Activated CD8-positive, alpha-beta memory T cell treated with anti-CD3 and anti-CD28 coated beads for 24 hours (primary cell): ENCODE data around the gene ZFP92.

Experiments used
- DNase-seq: peaks from one replicate; pipeline ENCODE4 v3.0.0-alpha.2; 2020

The ZFP92 gene

DNA sequence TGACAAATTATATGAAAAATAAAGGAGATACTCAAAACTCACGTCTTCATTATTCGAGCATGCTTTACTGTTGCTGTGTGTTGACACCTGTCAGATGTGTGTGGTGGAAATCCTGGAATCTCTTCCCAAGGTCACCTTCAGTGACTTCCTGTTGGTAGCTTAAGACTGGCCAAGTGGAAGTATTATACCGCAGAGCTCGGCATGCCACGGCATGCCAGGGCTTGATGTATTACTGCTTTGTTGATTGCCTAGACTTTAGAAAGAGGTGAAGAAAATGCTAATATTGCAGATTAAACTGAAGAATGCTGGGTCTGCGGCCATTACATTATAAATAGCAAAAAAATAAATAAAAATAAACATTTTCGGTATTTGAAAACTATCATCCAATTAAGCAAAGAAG lies 30.0 kb downstream of the ZFP92 start:
- DNase-seq: no peak

DNA sequence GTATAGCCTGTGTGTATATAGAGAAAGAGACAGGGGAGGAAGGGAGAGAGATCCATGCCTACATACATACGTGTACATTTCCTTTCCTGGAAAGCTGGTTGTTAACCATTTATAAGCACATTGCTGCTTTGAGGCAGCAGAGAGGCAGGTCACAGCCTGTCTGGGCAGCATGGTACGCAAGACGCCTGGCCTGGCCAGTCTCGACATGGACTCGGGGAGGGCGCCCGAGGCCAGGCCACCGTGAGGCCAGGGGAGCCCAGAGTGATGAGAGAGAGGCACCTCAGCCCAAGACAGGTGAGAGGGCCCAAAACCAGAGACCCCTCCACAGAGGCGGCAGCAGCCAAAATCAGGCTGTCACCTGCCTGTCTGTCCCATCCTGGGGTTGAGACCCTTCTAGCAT lies 30.7 kb downstream of the ZFP92 start:
- DNase-seq: no peak

DNA sequence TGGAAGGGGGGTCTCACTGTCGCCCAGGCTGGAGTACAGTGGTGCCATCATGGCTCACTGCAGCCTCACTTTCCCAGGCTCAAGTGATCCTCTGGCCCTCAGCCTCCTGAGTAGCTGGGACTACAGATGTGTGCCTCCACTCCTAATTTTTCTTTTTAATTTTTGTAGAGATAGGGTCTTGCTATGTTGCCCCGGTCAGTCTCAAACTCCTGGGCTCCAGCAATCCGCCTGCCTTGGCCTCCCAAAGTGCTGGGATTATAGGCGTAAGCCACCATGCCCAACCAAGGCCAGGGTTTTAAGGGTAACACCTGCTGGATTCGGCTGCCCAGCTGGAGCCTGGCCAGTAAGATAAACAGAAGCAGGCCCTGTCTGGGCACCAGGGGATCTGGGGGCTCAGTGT lies 31.2 kb downstream of the ZFP92 start:
- no peak for DNase-seq

DNA sequence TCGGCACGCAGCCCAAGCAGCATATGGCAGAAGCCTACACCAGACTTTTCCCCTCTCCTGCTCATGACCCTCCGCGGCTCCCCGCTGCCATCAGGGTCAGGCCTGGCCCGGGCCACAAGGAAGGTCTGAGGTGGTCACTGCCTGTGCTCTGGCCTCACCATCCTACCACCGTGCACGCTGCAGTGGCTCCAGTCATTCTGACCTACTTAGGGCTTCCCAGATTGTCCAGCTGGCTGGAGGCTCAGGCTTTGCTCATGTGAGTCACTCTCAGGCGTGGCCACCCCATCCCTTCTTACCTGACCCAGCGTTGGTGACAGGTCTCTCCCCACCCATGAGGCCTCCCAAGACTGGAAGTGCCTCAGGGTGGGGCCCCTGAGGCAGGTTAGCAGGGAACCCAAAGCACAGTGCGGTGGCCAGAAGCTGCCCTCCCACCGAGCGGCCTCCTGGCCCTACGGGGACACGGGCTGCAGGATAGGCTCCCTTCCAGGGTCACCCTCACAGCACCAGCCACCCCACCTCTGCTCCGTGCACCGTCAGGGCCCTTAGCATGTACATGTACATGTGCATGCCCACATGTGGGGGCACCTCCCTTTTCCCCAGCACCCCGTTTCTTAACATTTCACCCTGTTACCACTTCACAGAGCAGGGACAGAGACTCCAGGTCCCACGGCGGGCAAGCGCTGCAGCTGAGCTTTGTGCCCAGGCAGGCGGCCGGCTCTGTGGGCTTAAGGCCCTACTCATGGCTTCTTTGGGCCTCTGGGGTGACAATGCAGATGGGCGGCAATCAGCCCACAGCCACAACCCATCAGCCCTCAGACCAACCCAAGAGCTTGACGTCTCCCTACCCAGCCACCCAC lies 32.4 kb downstream of the ZFP92 start:
- DNase-seq: no peak

DNA sequence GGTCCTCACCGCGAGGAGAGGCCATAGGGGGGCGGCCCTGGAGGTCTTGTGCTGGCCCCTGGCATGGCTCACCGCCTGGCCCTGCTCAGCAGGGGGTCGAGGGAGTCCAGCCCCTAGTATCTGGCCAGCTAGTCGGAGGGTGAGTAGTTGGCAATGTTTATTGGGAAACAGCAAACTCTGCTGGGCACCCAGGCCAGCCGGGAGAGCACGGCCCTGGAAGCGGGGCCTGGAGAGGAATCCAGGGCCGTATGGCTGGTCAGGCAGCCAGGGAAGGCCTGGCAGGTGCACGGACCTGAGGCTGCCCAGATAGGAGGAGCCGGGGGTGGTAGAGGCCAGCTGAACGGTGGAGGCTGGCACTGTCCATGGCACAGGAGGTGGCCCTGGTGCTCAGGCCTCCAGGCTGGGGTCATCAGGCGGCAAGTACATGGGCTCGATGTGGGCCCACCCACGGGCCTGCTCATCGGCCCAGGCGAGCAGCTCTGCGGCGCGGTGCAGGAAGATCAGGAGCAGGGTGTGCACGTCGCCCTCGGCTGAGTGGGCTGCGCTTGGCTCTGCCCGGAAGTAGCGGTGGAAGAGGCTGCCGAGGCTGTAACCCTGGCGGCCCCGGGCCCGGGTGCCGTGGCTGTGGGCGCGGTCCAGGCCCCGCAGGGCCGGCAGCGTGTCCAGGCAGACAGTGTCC lies 33.2 kb downstream of the ZFP92 start:
- DNase-seq: no peak

DNA sequence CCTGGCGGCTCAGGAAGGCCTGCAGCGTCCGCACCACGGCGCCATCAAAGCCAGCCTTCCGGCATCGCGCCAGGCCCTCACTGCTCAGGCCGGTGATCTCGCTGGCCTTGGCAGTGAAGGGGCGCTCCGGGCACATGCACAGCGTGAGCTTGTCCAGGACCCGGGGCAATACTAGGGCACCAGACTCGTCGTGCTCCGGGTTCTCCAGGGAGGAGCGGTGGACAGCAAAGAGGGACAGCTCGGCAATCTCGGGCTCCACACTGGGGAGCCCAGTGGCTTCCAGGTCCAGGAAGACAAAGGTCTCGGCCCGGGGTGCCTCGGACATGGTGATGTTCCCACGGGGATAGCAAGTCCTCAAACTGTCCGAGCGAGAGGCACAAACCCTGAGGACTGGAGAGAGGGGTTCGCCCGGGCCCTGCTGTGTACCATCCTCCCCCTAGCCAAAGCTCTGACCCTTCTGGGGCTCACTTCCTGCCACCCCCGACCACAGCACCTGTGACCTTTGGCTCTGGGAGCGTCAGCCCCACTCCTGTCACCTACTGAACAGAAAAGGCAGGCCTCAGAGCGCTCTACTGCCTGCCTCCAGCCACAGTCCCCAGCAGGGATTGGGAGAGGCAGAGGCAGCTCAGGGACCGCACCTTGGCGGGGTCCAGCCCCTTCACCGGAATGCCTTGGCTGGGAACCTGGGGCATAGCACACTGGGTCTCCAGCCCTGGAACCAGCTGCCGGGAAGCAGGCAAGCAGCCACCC lies 34.0 kb downstream of the ZFP92 start:
- no peak for DNase-seq

DNA sequence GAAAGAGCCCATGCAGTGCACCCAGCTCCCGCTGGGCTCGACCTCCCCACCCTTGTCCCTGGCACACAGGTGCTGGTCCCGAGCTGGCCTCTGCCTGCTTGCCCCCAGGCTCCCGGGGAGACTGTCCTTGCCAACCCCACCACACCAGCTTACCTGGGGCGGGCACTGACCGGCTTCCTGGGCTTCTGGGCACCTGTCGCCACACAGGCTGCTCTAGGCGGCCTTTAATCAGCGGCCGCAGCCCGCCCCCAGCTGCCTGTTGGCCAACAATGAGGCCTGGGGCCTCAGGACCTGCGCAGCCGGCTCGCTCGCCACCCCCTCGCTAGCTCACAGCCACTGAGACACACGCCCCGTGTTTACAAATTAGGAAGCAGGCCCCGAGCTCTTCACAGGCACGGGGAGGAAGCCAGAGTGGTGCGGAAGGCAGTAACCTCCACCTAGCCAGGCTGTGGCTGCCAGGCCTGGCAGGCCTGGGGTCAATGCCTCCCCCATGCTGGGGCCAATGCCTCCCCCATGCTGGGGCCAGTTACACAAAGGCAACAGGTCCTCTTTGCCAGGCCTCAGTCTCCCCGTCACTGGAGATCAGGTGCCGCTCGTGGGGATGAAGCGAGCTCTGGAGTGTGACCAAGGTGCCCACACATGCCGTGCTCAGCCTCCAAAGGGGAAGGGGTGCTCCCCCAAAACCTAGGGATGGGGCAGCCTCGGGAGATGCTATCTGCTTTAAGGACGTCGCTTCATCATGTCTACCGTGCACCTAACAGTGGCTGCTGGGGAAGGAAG lies 34.8 kb downstream of the ZFP92 start, which contains the start of gene TREX2:
TSS of gene TREX2 (minus strand) at position 201 of the 780 bp plus-strand sequence. CDS start 626 bp downstream, outside the sequence.
- no peak for DNase-seq

DNA sequence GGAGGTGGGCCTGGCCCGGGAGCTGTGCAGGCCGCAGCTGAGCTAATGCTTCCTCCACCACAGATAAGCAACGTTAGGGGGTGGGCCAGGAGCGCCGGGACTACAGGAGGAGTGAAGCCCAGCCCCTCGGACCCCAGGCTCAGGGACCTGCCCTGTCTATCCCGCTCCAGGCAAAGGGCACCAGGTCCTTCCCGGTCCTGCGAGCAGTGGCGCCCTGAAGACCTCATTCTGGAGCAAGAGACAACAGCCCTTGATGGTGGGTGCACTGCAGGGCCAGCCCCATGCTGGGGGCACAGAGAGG lies 35.3 kb downstream of the ZFP92 start:
- DNase-seq: no peak

DNA sequence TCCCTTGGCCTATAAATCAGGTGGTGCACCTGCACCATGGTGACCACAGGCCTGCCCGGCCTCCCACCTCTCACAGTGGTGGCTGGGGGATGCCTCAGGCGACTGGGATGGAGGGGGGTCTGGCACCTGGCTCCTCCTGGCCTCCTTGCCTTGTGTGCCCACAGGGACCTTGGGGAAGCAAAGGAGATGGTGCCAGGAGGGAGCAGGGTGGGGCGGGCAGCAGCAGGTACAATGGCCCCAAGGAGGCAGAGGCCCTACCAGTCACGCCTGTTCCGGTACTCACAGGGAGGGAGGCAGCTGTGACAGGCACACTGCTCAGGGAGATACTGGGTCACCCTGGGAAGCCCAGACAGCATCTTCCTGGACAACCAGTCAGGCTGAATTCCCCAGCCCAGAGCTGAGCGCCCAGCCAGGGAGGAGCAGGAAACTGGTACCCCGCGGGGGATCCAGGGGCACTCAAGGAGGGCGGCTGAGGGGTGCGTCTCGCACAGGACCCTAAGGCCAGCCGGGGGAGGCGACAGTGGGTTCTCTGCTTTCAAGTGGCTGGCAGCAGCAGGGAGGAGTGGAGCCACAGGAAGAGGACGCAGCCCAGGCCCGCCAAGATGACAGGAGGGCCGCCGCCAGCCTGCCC lies 35.8 kb downstream of the ZFP92 start:
- DNase-seq: no peak

DNA sequence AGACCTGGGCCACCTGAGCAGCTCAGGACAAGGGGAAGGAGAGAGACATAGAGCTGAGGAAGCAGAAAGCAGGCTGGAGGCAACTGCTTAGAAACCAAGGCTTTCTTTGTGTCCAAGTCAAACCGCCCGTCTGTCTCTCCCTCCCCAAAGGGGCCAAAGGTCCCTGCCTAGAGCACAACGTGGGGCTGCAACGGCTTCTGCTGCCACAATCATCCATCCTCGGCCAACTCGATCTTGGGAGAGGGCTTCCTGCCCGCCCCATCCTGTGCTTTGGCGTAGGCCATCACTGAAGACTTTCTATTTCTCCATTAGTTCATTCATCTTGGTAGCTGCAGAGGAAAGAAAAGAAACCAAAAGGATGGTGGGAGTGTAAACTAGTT lies 36.3 kb downstream of the ZFP92 start:
- DNase-seq: no peak

DNA sequence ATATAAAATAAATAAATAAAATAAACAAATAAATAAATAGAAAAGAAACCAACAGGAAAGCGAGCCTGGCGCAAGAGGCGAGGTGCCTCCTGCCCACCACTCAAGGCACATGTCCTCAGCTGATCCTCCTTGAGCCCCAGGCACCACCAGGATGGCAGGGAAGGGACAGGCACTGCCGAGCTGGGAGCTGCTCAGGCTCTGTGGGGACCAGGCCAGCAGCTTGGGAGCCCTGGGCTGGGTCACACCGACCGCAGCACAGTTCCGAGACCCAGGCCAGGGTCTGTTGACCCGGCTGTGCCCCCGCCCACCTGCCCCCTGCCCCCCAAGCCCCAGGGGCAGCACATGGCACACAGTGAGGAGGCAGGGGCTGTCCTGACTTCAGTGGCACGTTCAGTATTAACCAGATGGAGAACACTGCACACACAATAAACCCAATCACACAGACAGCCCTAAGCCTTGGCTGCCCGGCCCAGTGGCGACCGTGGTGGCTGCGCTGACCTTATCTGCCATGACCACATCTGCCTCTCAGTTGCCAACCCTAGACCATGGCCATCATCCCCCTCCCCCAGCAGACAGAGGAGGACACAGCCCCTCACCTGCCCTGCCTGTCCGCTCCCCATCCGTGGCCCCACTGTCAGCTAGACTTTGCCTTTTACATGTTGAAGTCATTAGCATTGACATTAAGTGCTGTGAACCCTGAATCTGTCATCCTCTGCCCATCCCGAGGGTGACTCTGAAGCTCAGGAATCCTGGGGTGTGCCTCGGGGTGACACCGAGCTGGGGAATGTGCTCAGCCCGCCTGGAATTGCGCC lies 37.5 kb downstream of the ZFP92 start:
- no peak for DNase-seq

DNA sequence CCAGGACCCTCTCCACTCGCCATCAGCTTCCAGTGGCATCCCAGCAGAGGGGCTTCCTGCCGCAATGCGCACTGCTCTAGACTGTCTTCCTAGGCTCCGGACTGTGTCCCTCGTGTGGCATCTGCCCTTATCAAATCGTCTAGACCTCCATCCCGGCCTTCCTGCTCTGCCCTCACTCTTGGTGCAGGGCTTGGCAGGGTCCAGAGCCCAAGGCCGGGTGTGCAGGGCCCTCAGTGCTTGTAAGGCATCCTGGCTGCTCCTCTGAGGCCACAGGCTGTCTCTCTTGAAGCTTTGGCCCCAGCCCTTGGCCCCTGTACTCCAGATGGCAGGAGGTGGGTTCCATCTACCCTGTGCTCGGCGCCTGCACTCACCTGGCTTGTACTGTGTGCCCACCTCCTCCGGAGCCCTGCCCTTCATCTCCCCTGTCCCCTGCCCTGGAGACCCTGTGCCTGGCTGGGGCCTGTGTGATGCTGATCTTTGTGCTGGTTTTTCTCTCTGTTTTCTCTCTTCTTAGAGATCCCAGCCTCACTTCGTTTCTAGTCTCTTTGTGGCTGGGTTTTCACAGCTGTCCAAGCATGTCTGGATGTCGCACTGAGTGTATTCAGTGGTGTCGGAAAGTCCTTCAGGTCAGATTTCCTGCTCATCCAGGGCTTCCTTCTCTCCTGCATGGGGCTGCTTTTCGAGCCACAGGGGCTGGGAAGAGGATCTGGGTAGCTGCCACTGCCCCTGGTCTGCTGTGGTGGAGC lies 38.3 kb downstream of the ZFP92 start:
- DNase-seq: no peak

DNA sequence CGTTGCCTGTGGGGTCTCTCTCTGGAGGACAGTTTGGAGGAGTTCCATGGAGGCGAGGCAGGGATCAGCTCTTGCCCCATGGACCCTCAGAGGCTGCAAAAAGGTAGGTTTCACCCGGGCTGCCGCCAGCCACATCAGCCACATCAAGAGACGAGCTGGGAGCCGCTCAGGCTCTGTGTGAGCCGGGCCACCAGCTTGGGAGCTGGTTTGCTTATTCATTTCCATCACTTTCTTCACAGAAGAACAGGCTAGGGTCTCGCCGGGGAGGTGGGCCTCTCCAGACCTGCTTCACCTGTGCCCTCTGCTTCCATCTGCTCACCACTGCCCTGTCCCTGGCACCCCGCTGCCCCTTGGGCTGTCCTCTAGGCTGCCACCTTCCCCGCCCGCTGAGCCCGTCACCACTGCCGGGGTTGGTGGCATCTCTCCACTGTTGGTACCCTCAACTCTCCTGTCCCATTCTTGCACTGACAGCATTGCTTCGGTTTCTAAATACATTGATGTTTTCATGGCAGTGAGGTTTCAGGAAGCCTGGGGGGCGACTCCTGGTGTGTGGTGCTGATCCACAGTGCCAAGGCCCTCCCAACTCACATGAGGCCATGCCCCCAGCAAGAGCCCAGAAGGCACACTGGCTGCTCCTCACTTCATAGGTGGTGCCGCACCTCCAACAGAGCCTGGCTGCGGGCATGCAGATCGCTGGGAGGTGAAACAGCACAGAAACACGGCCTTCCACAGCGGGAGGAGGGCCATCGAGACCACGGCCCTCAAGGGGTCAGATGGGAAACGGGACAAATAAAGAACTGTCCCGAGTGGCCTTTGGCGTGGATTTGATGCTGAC lies 39.1 kb downstream of the ZFP92 start:
- DNase-seq: no peak

DNA sequence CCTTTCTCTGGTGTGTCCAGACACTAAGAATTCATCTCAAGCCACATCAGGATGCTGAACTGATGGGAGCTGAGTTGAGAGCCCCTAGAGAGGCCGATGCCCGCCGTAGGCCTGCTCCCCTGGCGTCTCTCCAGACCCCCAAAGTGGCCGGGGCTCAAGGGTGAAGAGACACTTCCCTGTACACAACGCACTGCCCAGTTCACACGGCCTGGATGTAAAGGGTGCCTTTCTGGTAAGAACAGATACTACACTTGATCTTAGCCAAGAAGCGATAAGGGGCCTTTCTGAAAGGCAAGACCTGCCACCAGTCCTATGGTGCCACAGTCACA lies 39.6 kb downstream of the ZFP92 start:
- DNase-seq: no peak

DNA sequence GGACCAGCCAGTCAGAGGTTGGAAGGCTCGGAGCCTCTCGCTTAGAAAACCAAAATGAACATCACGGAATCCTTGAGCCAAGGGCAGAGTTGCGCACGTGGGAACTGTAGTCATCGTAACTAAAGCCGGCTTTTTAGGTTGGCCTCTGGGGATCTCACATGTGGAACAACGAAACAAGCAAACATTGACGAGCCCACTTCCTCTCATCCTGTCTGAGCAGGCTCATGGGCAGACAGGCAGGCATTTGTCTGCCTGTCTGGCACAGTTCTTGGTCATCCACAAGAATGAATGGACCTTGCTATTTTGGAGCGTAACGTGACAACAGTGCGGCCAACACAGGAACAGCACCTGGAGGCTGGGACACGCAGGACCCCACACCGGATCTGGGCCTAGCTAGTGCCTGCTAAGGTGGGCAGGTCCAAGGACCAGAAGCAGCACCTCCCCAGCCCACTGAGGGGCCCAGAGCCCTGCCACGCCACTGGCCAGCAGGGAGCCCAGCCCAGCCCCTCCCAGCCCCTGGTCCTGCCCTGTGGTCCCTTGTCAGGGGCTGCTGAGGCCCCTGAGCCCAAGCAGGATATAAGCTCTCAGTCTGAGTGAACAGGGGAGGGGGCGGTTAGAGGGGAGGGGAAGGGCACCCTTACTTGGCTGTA lies 43.8 kb downstream of the ZFP92 start:
- DNase-seq: no peak

DNA sequence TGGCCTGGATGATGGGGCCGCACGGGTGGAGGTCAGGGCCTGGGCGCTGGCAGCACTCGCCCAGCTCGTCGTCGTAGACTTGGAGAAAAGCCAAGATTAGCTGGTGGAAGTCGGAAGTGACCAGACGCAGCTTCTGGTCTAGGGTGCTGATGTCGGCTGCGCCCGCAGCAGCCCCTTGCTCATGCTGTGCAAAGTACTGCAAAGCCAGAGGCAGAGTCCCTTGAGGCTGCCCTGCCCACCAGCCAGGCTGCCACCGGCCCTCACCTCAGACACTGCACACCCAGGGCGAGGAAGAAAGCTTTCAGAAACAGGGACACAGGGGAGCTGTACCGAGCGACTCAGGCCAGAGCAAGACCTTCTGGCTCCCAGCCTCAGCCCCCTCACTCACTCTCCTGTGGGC lies 44.3 kb downstream of the ZFP92 start:
- DNase-seq: no peak

DNA sequence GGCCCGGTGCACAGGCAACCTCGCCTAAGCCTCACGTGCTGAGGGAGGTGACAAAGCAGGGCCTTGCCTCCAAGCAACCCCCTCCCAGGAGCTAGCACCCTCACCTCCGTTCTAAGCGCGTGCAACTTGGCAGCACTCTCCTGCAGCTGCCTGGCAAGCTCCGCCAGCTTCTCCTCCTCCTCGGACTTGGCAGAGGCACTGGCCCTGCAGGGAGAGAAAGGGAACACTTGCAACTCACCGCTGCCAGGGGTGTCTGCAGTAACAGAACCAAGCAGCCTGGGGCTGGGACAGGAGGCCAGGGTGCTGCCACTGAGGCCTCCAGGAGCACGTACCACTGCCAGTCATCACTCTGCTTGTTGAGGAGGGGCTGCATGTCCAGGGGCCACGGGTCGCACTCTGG lies 44.9 kb downstream of the ZFP92 start:
- no peak for DNase-seq

DNA sequence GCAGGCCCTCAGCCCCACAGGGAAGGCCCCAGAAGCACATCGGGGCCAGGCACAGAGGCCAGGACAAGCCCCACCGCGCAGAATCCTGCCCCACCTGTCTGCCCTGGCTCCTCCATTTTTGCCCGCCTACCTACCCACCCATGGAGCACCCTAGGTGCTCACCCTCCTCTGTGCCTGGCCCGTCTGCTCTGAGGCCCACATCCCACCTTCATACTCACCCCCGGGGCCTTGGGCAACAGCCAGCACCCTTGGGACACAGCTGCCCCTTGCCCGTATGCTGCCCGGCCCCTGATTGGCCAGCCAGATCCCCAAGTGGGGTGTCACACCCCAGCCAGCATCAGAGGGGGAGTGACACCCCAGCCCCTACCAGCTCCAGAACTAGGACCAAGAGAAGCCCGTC lies 45.4 kb downstream of the ZFP92 start:
- no peak for DNase-seq

DNA sequence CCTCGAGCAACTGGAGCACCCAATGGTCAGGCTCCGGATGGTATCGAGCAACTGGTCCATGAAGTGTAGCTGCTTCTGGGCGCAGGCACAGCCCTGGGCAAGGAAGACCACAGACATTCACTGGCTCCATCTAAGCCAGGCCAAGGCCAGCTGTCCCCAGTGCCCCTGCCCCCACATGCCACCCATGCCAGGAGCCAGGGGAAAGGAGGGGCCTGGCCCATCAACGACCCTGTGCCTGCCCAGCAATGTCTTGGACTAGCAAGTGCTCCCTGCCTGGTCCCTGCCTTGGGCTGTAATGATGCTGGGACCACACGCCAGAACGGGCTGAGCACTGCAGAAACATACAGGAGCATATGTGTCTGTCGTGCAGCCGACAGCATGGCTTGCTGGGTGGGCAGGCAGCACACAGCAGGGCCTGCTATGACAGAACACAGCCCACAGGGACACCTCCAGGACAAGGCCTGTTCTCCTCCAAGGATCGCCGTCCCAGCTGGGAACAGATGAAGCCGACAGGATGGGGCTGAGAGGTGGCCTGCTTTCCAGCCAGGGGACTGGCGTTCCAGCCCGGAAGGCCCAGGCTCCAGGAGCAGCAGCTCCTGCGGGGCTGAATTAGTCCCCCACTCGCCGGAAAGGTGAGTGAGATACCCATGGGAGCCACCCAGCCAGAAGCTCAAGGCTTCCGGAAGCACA lies 46.0 kb downstream of the ZFP92 start:
- no peak for DNase-seq
